CD4-positive, alpha-beta T cell treated with Interleukin-15 for 1 hour (primary cell): ENCODE results near the gene PRPF18.

Experiments used
- DNase-seq: peaks from one replicate; pipeline ENCODE4 v3.0.0-alpha.2; 2020

PRPF18 gene

DNA sequence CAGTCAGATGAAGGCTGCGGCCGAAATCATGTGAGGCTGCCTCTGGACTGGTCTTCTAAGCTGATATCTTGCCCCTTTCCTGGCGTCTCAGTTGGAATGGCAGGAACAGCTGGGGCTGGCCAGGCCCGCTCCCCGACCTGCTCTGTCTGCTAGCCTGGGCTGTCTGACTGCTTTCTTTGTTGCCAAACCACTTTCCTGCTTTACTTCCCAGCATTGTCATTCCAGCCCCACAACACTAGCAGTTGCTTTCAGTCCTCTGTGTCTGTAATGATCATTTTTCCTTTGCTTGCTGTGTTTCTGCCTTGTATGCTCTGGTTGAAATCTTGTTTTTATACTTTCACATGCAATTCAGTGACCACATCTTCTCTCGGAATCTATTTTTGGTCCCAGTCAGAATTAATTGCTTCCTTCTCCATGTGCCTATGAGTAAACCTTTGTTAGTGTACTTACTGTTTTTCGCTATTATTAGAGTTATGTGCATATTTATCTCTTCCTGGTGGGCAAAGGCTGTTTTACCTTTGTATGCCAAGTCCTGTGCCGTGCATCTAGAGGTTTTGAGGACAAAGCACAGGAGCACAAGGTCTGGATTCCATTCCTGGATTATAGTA is 21.6 kb downstream of the PRPF18 start:
- no peak for DNase-seq

DNA sequence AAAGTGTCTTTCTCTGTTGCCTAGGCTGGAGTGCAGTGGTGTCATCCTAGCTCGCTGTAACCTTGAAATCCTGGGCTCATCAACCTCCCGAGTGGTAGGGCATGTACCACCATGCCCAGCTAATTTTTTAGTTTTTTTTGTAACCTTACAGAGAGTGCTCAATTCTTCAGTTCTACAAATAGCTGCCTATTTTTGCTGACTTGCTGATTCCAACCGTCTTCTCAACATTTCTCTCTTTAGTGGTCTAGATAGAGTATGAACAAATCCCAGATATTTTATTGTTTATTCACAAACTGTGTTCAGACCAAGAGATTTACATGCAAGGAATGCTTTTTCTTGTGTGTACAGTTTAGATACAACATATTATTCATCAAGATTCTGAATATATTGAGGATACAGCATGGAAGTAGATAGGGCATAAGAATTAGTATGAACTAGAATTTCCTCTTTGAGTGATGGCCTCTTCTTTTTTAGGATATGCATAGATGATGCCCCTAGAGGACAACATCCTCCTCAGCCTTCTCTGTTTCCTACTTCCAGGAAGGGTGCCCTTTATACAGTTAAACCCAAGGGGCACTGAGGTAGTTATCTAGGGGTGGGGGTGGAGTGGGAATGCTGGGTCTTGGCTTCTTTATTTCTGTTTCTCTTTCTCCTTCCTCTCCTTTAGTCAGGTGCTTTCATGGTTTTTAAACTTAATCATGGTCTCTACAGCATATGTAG is 26.0 kb downstream of the PRPF18 start:
- no peak for DNase-seq

DNA sequence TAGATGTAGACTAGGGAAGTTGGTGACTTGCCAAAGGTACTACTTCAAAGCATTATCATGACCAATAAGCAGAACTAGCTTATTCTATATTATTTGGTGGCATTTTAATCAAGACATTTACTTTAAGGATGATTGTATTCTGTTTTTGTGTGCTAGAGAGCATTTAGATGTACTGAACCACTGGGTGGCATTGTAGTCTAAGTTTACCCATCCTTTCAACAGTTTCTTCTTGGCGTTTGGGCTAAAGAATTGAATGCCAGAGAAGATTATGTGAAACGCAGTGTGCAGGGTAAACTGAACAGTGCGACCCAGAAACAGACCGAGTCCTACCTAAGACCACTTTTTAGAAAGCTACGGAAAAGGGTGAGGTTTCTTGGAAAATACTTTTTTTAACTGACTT is 26.8 kb downstream of the PRPF18 start:
- no peak for DNase-seq

DNA sequence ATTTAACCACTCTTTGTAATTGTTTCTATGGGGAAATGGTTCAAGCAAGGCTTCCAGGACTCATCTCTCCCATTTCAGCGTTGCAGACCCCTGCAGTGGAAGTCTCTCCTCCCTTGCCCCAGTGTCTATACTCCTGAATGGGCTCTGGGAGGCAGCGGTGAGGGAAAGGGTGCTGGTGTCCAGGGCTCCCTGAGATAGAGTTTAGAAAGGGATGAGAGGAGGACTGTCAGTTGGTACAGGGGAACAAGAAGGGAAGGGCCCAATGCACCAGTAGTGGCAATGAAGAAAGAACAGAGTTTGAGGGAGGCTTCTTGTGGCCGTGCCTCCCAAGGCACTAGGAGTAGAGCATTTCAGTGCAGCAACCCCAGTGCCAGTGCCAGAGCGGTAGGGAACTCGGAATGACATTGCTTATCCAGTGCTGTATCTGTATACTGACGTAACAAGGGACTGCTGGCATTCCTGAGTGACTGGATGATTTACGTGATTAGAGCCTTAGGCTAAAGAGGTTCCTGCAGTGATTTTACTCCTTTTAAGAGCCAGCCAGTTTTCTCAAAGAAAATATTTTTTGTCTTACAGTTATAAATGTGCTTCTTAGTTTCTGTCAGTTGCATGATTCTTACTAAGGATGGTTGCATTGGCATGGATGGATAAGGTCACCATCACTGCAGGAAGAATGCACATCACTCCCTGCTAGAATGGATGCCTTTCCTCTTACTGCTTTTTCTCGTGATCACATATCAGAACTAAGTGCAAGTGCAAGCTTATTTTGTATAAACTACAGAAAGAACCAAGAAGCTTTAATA is 28.0 kb downstream of the PRPF18 start:
- DNase-seq = no peak

DNA sequence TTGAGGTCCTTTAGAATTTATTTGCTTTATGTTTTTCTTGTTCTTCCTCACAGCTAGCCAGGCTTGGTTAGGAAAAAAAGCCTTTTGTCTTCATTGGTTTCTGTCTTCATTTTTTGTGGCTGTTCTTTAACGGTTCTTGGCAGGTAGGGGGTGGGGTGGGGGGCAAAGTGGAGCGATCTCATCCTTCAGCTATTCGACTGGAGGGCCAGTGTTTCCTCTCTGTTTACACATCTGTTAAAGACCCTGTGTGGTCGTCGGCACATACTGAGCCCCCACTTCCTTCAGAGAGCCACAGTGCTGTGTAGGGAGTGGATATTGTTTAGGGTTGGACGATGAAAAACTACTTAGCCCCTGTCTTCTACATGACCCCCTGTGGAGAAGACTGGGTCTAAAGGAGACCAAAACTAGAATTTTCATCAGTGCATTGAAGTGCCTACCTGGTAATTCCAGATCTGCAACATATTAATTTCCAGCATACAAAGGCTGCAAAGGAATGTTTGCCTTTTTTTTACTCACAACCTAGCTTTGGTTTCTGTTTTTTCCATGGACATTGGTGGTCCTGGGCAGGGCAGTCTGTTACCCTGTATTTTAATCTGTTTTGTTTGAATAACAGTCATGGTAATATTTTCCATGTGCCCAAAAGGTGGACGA is 29.0 kb downstream of the PRPF18 start:
- DNase-seq = no peak

DNA sequence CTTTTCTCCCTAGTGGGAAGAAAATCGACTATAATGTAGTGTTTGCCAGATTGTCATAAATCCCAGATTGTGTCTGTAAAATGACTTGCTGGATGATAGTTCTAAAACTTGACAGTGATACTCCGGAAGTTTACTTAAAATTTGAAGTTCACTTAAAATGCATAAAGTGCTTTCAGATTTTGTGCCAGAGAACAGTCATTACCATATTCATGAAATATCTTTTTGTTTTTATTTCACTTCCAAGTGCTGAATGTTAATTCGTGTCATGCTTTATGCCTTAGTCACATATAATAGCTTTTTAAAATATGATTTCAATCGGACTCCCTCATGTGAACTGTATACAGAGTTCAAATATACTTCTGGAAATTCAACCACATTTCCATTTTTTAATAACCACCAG is 30.4 kb downstream of the PRPF18 start:
- no peak for DNase-seq

DNA sequence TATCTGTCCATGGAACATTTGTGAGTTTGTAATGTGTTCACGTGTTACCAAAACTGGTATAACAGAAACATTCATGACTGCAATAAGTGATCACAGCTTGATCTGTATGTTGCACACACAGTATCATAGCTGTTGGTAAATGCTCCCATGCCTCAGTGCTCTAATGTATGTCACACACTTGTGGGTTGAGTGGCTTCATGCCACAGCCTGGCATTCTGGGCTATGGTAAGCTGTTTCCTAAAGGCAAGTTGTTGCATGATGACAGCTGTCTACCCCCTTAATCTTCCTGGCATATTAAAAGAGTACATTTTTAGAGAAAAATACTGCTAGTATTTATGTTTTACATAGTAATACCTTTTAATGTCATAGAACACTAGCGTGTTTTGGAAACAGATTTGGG is 35.2 kb downstream of the PRPF18 start:
- DNase-seq = no peak

DNA sequence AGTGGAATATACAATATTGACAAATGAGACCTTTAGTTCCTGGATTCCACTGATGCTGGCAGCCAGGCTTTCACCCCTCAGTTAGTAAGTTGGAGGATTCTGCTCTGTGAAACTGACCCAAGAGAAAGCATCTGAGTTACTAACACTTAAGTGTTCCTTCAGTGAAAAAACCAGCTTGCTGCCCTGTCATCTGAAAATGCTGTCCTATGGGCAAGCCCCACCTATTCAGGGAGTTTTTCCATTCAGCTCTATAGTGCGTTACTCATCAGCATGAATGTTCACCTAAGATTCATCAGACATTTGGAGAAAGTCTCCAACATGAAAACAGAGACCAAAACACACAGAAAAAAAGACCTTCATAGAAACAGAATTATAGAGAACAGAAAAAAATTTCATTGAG is 37.9 kb downstream of the PRPF18 start:
- no peak for DNase-seq

DNA sequence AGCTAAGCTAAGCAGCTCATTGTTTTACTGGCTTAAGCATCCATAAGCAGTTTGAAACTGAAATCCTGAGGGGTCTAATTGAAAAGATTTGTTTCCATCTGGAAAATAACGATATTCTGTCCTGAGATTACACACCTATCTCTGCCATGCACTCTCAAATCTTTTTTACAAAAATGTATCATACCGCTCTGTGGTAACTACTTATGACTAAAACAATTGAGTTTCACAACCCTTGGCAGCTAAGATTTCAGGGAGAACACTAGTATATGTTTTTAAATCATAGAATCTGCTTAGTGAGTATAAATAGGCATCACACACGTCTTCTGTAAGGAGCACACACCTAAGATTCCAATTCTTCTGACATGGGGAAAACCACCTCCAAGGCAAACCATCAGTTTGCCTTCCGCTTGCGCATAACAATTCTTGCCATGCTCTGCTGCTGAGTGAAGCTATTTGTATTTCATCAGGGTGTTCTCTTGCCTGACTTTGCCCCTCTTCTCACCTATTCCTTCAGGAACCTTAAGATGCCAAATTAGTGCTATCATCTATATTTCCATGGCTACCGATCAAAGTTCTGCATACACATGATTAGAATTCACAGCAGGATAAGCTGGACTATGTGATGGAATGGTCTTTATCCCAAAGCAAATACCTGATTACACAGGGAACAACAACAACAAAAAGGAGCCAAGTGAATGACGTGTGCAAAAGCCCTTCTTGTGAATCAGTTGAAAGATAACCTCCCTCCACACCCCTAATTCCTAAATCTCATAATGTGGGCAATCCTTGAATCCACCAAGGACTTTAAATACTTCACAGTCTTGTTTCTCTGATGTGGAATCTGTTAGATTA is 40.9 kb downstream of the PRPF18 start:
- no peak for DNase-seq

DNA sequence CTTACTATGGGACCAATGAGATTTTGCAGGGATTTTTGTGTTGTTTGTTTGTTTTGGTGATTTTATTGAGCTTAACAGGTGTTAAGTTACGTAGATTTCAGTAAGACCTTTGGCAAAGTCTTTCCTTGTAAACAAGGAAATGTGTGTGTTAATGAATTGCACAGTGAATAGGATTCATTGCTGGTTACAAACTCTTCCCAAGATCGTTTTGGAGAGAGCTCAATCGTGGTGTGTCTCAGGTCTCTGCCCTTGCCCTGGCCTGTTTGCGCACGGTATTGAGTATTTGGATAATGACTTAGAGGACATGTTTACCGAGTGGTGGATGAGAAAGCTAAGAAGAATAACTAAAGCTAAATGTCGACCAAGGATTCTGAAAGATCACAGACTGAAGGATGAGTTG is 41.9 kb downstream of the PRPF18 start:
- no peak for DNase-seq

DNA sequence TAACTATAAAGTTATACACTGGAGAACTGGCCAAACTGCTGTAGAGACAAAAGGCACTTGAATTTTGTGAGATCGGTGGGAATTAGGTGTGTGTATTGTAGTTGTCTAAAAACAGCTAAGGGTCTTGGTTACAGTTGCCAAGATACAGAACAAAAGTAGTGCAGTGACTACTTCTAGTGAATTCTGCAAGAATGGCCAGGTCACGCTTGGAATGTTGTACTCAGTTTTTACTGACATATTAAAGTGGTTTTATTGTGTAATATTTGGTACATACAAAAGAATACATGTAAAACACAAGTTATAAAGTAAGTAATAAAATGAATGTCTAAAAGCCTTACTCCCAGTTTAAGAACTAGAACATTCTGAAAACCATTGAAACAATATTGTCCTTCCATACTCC is 42.4 kb downstream of the PRPF18 start:
- DNase-seq = no peak

DNA sequence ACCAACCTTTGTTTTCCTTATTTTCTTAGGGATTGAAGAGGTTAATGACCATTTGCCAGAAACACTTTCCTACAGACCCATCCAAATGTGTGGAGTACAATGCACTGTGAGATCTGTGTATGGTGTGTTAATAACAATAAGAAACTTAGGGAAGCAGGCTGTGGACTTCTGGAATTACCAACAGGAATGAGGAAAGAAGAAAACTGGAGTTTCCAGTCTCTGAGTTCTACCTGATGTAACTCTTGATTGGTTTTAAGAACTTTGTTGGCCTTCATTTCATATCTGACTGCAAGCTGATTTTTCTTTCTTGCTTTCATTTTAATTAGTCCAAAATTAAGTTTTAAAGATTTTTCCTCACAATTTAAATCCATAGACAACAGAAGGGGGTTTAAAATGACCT is 43.5 kb downstream of the PRPF18 start:
- no peak for DNase-seq

DNA sequence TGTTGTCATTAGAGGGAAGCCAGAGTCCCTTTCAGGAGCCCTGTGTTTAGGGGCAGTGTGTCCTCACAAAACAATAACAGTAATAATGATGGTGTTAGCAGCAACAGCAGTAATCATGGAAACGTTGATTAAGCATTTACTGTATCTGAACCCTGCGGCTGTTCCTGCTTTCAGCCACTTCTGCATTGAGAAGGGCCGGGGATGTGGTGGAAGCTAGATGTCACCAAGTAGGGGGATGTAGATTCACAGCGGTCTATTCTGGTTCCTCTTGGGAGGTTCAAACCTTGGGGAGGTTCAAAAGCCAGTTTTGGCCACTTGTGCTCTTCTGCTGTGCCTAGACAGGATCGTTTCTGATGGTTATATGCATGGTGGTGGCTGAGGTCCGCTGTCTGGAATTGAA is 44.8 kb downstream of the PRPF18 start:
- DNase-seq = no peak

DNA sequence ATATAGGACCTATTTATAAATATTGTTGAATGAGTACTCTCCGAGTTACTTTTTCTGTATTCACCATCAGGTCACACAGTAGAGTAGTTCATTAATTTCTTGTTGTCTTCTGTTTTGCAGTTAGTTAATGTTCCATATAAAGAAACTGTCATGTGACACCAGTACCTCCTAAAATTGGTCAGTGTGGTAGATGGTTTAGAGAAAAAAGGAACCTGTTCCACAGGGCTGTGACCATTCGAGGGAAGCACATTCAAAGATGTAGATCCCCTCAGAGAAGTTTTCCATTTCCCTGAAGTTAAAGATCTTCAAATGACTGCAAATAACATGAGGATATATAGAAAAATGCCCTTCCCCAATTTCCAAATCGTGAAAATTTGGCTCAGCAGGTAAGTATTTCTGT is 45.7 kb downstream of the PRPF18 start:
- DNase-seq = no peak

DNA sequence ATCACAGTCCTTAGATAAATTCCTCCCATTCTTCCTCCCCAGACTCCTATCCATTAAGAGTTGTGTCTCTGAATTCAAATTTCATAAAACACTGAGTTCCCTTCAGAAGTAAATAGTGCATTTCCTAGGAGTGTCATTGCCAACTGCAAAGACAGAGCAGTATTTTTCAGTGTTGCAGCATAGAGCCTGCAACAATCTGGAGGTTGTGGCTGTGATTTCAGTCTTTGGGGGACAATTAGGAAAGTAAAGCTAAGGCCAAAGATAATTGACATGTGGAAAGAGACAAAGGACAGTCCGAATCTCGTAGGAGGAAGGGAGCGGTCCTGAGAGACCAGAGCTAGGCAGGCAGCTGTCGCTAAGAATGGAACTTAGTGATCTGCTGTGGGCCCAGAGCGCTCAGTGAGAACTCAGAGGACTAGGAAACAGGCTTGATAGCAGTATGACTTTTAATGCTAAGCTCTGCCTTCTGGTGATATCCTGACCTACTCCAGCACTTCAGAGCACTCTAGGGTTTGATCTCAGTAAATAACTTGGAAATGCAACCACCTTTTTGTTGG is 46.2 kb downstream of the PRPF18 start:
- no peak for DNase-seq

DNA sequence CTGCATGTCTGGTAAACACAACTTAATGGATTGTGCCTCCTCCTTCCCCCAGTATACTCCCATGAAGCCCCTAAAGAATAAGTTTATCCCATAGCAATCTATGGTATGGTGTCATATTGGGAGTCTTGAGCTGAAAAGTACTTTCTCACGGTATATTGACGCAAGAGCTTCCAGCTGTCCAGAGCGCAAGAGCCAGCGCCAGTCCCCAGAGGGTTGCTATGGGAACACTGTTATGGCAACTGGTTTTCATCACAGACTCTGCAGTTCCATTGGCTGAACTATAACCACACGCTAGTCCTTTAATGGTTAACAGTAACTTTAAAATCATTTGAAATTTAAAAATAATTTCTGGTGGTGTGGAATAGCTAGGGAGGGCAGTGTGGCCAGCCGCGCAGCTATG is 46.9 kb downstream of the PRPF18 start:
- no peak for DNase-seq

DNA sequence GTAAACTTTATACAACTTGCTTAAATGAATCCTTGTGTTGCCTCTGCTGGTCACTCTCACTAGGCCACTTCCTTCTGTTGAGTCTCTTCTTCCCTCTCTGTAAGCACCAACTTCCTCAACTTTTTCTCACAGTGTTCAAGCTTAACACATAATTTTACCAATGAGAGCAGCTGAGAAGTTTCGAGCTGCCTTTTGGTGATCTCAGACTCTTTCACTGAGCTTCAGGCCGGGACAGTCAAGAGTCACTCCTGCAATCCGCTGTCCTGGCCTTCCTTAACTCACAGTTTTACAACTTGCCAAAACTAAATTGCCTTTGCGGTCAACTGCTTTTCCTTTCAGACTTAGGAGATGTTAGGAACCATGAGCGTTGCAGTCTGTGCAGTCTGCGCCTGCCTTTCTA is 47.4 kb downstream of the PRPF18 start:
- no peak for DNase-seq

DNA sequence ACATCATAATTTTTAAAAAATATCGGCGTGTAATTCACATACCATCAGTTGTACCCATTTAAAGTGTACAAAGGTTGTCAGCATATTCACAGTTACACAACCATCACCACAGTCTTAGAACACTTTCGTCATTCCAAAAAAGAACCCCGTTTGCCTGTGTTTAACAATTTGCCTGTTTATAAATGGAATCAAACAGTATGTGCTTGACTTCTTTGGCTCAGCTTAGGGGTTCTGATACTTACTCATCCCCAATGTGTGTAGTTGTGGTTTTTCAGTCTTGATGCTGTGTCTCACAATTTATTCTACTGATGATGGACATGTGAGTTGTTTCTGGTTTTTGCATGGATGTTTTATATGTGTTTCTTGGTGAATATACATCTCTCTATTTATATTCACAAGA is 50.0 kb downstream of the PRPF18 start:
- no peak for DNase-seq

DNA sequence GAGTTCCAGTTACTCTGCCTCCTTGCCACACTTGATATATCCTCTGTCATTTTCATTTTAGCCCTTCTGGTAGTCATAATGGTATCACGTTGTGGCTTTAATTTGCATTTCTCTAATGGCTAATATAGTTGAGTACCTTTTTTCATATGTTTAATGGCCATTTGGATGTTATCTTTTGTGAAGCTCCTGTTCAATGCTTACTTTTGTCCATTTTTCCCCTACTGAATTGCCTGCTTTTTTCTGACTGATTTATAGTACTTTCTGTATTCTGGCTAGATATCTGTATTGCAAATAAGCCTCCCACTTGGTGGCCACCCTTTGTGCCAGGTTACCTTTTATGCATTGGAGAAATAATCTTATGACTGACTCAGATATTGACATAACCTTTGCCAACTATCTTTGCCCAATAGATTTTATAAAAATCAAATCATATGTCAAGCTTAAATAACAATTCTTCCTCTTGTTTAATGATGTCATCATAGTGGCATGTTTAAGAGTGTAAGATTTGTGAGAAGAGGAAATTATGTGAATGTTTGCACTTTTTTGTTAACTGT is 50.6 kb downstream of the PRPF18 start:
- DNase-seq = no peak

DNA sequence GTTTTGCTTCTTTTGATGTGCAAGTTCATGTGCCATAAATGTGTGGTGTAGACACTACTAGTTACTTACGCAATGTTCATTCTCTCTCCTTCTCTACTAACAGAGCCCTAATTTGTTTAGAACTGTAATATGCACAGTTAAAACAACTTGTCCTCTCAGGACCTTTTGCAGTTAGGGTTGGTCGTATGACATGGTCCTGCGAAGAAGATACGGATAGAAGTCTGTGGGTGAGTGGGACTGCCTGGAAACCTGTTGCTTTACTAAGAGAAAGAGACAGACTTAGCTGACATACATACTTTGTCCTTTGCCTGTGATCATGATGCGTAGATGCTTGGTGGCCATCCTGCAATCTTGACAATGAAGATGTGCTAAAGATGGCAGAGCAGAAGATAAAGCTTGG is 51.1 kb downstream of the PRPF18 start:
- no peak for DNase-seq

DNA sequence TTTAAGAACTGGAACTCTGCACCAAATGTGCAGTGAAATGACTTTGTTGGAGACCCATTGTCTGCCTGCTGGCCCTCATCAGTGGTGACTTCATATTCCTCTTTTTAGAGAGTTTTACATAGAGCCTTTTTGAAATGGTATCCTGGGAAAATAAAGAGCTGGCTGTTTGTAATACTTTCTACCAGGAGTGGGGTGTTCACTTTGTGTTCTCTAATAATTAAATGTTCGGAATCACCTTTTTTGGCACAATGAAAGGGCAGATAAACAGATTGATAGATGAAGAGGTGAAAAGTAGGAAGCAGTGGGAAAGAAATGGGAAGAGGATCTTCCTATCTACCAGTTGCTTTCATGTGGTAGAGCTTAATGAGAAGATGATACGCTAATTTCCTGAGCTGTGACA is 55.5 kb downstream of the PRPF18 start:
- DNase-seq = no peak

DNA sequence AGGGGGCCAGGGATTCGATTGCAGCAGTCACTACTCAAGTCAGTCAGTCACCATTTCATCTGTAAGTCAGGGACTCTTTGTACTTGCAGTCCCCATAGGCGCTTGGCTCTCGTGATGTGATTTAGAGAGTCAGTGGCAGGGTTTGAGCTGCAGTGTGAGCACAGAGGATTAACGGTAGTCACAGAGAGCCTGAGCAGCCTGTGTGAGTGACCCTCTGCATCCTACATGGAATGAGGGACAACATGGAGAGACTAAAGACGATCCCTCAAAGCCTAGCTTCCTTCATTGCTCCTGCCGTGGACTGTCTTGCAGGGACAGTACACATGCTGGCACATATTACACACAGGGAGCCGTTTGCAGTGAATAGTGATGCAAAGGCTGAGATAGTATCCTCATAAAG is 56.3 kb downstream of the PRPF18 start:
- DNase-seq = no peak
